ENCODE data around the gene ALKBH2.
"Not testable (repeated sequence)": the region's sequence is repeated elsewhere in the genome, so short reads cannot be mapped to it uniquely, and the experiment has no call there.

ALKBH2 gene

GRCh38 chr12:109057376-109057775 lies 35.9 kb downstream of the ALKBH2 start:
- H3K4me1 ChIP-seq (ENCODE audit: control insufficient read depth, insufficient read depth, low read length), result peaks cover 3% of the 10 kb centered on the region
- H3K4me3 ChIP-seq (ENCODE audit: low read depth, low read length), result no peak overlapping the region
- no peaks in the 10 kb centered on the region for H3K36me3 ChIP-seq (ENCODE audit: control insufficient read depth, insufficient read depth, low read length)
- no peaks in the 10 kb centered on the region for H3K27me3 ChIP-seq (ENCODE audit: control insufficient read depth, insufficient read depth, low read length)
- no peaks in the 10 kb centered on the region for H3K9me3 ChIP-seq (ENCODE audit: control insufficient read depth, insufficient read depth, low read length)
- H3K9ac ChIP-seq (ENCODE audit: low read depth, low read length), result no peak overlapping the region

- H3K36me3 ChIP-seq (ENCODE audit: control insufficient read depth, insufficient read depth, low read length), result no peaks in the 10 kb centered on the region
- no peak overlapping the region for H3K4me3 ChIP-seq (ENCODE audit: low read depth, low read length)
- H3K9ac ChIP-seq (ENCODE audit: low read depth, low read length), result no peak overlapping the region
- no peaks in the 10 kb centered on the region for H3K9me3 ChIP-seq (ENCODE audit: control insufficient read depth, insufficient read depth, low read length)
- peaks cover 3% of the 10 kb centered on the region for H3K4me1 ChIP-seq (ENCODE audit: control insufficient read depth, insufficient read depth, low read length)
- no peaks in the 10 kb centered on the region for H3K27me3 ChIP-seq (ENCODE audit: control insufficient read depth, insufficient read depth, low read length)
Observed at GRCh38 chr12:109056891-109057290, 36.4 kb downstream of the ALKBH2 start.

DNA sequence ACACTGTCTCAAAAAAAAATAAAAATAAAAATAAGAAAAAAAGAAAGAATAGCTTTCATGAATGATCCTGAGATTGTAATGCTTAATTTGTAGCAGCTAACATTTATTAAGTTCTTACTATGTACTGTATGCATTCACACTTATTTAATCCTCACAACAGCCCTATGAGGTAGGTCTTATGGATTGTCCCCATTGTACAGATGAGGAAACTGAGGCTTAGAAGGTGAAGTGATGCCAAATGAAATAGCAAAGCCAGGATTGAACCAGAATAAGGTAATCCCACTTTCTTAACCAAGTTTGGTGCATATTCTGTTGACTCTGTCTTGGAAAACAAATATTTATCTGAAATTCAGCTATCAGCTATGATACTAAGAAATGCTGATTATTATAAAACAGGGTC lies 38.8 kb downstream of the ALKBH2 start:
- Histone ChIP-seq H3K9me3 (ENCODE audit: control insufficient read depth, insufficient read depth, low read length) (no peaks in the 10 kb centered on the region), H3K9ac (ENCODE audit: low read depth, low read length) (no peak overlapping the region), H3K4me3 (ENCODE audit: low read depth, low read length) (no peak overlapping the region), H3K4me1 (ENCODE audit: control insufficient read depth, insufficient read depth, low read length) (peaks cover 3% of the 10 kb centered on the region), H3K27me3 (ENCODE audit: control insufficient read depth, insufficient read depth, low read length) (no peaks in the 10 kb centered on the region), H3K36me3 (ENCODE audit: control insufficient read depth, insufficient read depth, low read length) (no peaks in the 10 kb centered on the region)

DNA sequence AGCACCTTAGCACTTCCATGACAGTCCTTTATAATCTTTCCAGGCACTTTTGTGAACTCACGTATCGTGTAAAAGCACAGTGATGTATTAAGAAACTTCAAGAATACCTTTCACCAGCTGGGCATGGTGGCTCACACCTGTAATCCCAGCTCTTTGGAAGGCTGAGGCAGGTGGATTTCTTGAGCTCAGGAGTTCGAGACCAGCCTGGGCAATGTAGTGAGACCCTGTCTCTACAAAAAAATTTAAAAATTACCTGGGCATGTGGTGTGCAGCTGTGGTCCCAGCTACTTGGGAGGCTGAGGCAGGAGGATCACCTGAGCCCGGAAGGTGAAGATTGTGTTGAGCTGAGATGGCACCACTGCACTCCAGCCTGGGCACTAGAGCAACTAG lies 39.2 kb downstream of the ALKBH2 start:
- not testable (repeated sequence) for H3K36me3 ChIP-seq (ENCODE audit: control insufficient read depth, insufficient read depth, low read length); H3K9me3 ChIP-seq (ENCODE audit: control insufficient read depth, insufficient read depth, low read length); H3K27me3 ChIP-seq (ENCODE audit: control insufficient read depth, insufficient read depth, low read length); H3K9ac ChIP-seq (ENCODE audit: low read depth, low read length); H3K4me1 ChIP-seq (ENCODE audit: control insufficient read depth, insufficient read depth, low read length); H3K4me3 ChIP-seq (ENCODE audit: low read depth, low read length)

GRCh38 chr12:109053382-109054123 lies 39.7 kb downstream of the ALKBH2 start:
- Histone ChIP-seq H3K9me3 (ENCODE audit: control insufficient read depth, insufficient read depth, low read length) (no peaks in the 10 kb centered on the region), H3K36me3 (ENCODE audit: control insufficient read depth, insufficient read depth, low read length) (no peaks in the 10 kb centered on the region), H3K4me3 (ENCODE audit: low read depth, low read length) (peak overlapping the region; percentile 73), H3K27me3 (ENCODE audit: control insufficient read depth, insufficient read depth, low read length) (no peaks in the 10 kb centered on the region), H3K9ac (ENCODE audit: low read depth, low read length) (peak overlapping the region; percentile 12), H3K4me1 (ENCODE audit: control insufficient read depth, insufficient read depth, low read length) (peaks cover 3% of the 10 kb centered on the region)

GRCh38 chr12:109052414-109053323 lies 40.6 kb downstream of the ALKBH2 start, which contains the start of gene USP30:
Gene USP30, plus strand, starts transcription at chr12:109052576. Its CDS starts 103 bp downstream, at chr12:109052679.
- Histone ChIP-seq H3K4me3 (ENCODE audit: low read depth, low read length) (peak within 1 kb of the TSS; percentile 73), H3K27me3 (ENCODE audit: control insufficient read depth, insufficient read depth, low read length) (no peaks in the 10 kb centered on the region), H3K4me1 (ENCODE audit: control insufficient read depth, insufficient read depth, low read length) (peaks cover 3% of the 10 kb centered on the region), H3K9ac (ENCODE audit: low read depth, low read length) (peak within 1 kb of the TSS; percentile 83), H3K9me3 (ENCODE audit: control insufficient read depth, insufficient read depth, low read length) (no peaks in the 10 kb centered on the region), H3K36me3 (ENCODE audit: control insufficient read depth, insufficient read depth, low read length) (no peaks in the 10 kb centered on the region)

- Histone ChIP-seq H3K9ac (ENCODE audit: low read depth, low read length) (no peak overlapping the region), H3K27me3 (ENCODE audit: control insufficient read depth, insufficient read depth, low read length) (no peaks in the 10 kb centered on the region), H3K36me3 (ENCODE audit: control insufficient read depth, insufficient read depth, low read length) (no peaks in the 10 kb centered on the region), H3K4me3 (ENCODE audit: low read depth, low read length) (peak overlapping the region; percentile 73), H3K9me3 (ENCODE audit: control insufficient read depth, insufficient read depth, low read length) (no peaks in the 10 kb centered on the region), H3K4me1 (ENCODE audit: control insufficient read depth, insufficient read depth, low read length) (peaks cover 3% of the 10 kb centered on the region)
Observed at GRCh38 chr12:109052097-109052413, 41.2 kb downstream of the ALKBH2 start.

DNA sequence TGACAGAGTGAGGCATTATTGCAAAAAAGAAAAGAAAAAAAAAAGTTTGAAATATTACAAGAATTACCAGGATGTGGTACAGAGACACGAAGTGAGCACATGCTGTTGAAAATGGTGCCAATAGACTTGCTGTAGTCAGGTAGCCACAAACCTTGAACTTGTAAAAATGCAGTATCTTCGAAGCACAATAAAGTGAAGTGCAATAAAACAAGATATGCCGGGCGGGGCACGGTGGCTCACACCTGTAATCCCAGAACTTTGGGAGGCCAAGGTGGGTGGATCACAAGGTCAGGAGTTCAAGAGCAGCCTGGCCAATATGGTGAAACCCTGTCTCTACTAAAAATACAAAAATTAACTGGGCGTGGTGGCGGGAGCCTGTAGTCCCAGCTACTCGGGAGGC lies 43.5 kb downstream of the ALKBH2 start:
- not testable (repeated sequence) for H3K9me3 ChIP-seq (ENCODE audit: control insufficient read depth, insufficient read depth, low read length); H3K9ac ChIP-seq (ENCODE audit: low read depth, low read length); H3K36me3 ChIP-seq (ENCODE audit: control insufficient read depth, insufficient read depth, low read length); H3K4me3 ChIP-seq (ENCODE audit: low read depth, low read length); H3K27me3 ChIP-seq (ENCODE audit: control insufficient read depth, insufficient read depth, low read length); H3K4me1 ChIP-seq (ENCODE audit: control insufficient read depth, insufficient read depth, low read length)

DNA sequence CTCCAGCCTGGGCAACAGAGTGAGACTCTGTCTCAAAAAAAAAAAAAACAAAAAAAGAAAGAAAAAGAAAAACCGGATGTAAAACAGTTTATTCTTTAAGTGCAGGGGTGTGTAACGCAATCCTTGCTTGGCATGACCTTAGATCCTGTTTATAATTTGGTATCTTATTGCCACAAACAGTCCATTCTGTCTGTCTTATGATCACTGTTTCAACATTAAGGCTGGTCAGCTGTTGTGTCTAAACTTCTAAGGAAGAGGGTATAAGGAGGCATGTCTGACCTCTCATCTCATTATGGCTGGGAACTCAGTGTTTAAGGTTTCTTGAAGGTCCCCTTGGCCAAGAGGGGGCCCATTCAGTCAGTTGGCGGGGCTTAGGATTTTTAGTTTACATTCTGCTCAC lies 44.6 kb downstream of the ALKBH2 start:
- H3K36me3 ChIP-seq (ENCODE audit: control insufficient read depth, insufficient read depth, low read length); H3K4me1 ChIP-seq (ENCODE audit: control insufficient read depth, insufficient read depth, low read length); H3K4me3 ChIP-seq (ENCODE audit: low read depth, low read length); H3K27me3 ChIP-seq (ENCODE audit: control insufficient read depth, insufficient read depth, low read length); H3K9me3 ChIP-seq (ENCODE audit: control insufficient read depth, insufficient read depth, low read length); H3K9ac ChIP-seq (ENCODE audit: low read depth, low read length): not testable (repeated sequence)

- no peaks in the 10 kb centered on the region for H3K27me3 ChIP-seq (ENCODE audit: control insufficient read depth, insufficient read depth, low read length)
- no peaks in the 10 kb centered on the region for H3K36me3 ChIP-seq (ENCODE audit: control insufficient read depth, insufficient read depth, low read length)
- no peak overlapping the region for H3K9ac ChIP-seq (ENCODE audit: low read depth, low read length)
- no peak overlapping the region for H3K4me3 ChIP-seq (ENCODE audit: low read depth, low read length)
- H3K9me3 ChIP-seq (ENCODE audit: control insufficient read depth, insufficient read depth, low read length), result no peaks in the 10 kb centered on the region
- no peaks in the 10 kb centered on the region for H3K4me1 ChIP-seq (ENCODE audit: control insufficient read depth, insufficient read depth, low read length)
Observed at GRCh38 chr12:109047081-109047805, 46.0 kb downstream of the ALKBH2 start.

GRCh38 chr12:109044241-109044640 lies 49.0 kb downstream of the ALKBH2 start:
- no peaks in the 10 kb centered on the region for H3K36me3 ChIP-seq (ENCODE audit: control insufficient read depth, insufficient read depth, low read length)

More at GRCh38 chr12:109044241-109044640, 49.0 kb downstream of the ALKBH2 start:
- Histone ChIP-seq H3K4me3 (ENCODE audit: low read depth, low read length) (no peak overlapping the region), H3K27me3 (ENCODE audit: control insufficient read depth, insufficient read depth, low read length) (no peaks in the 10 kb centered on the region), H3K9me3 (ENCODE audit: control insufficient read depth, insufficient read depth, low read length) (no peaks in the 10 kb centered on the region), H3K4me1 (ENCODE audit: control insufficient read depth, insufficient read depth, low read length) (no peaks in the 10 kb centered on the region), H3K9ac (ENCODE audit: low read depth, low read length) (no peak overlapping the region)

Measured in iPS-15b (cell line).